GM19328 (cell line): Measurements from ENCODE around the gene ANKHD1.

ENCODE experiments used
- ATAC-seq: cut with Tn5 transposase; IDR thresholded peaks from one replicate; pipeline ENCODE4 v1.9.1; 2021; ENCODE audit warnings: mild to moderate bottlenecking, moderate library complexity; ENCODE audit not compliant: unreplicated experiment

The ANKHD1 gene

GRCh38 chr5:140588311-140589070 lies 186.9 kb downstream of the ANKHD1 start:
- ATAC-seq: no peak
